Transverse colon (tissue), 4 donors: Measurements from ENCODE around the gene SIN3A. TPM values are rescaled to one million over a fixed set of nuclear protein-coding genes. Genes with fewer than 3 reads are reported as not detected.

Experiments
- DNase-seq: peaks from one replicate; pipeline ENCODE4 v3.0.0-alpha.2; 2019
- H3K27ac ChIP-seq, 4 donors: fragments of 200-600 bp; sonication (generic); 2 replicates each; pipeline ENCODE4 v1.5.1; 2016 to 2018; ENCODE audit warnings: inconsistent platforms in 4 of 4
- H3K27me3 ChIP-seq: fragments of 200-600 bp; sonication (generic); 2 replicates; pipeline ENCODE4 v1.5.1; 2017; ENCODE audit warnings: inconsistent platforms
- H3K36me3 ChIP-seq, 4 donors: fragments of 200-600 bp; sonication (generic); 2 replicates each; pipeline ENCODE4 v1.5.1; 2017 to 2019; ENCODE audit warnings: inconsistent platforms in 4 of 4
- H3K4me1 ChIP-seq, 4 donors: fragments of 200-600 bp; sonication (generic); 2 replicates each; pipeline ENCODE4 v1.5.1; 2017 to 2020; ENCODE audit warnings: inconsistent platforms in 4 of 4
- H3K4me3 ChIP-seq, 4 donors: fragments of 200-600 bp; sonication (generic); 1 replicate in 1 of 4; 2 replicates in 3 of 4; pipeline versions ENCODE4 v1.5.1 to v1.6.1; 2017 to 2019; ENCODE audit warnings: inconsistent platforms in 4 of 4
- H3K9me3 ChIP-seq, 2 donors: fragments of 200-600 bp; sonication (generic); 2 replicates each; pipeline ENCODE4 v1.5.1; 2017 to 2019; ENCODE audit warnings: inconsistent platforms in 2 of 2
- CTCF ChIP-seq, 5 experiments: fragments of 200-600 bp in 3 of 5; fragments of 450-650 bp in 2 of 5; sonication (generic) in 3 of 5; IDR thresholded peaks; 1 replicate in 2 of 5; 2 replicates in 3 of 5; pipeline ENCODE4 v1.5.1; 2016 to 2017; ENCODE audit warnings: antibody characterized with exemption in 5 of 5, inconsistent platforms in 3 of 5, mild to moderate bottlenecking in 2 of 5, moderate library complexity in 1 of 5
- EP300 ChIP-seq: sonication (generic); formaldehyde crosslinking; IDR thresholded peaks from one replicate; pipeline ENCODE4 v1.6.1; 2017; ENCODE audit warnings: antibody characterized with exemption, low read depth
- POLR2A ChIP-seq: fragments of 450-650 bp; IDR thresholded peaks from one replicate; pipeline ENCODE4 v1.6.1; 2016; ENCODE audit warnings: antibody characterized with exemption, mild to moderate bottlenecking, moderate library complexity
- POLR2AphosphoS5 ChIP-seq, 3 donors: sonication (generic); formaldehyde crosslinking; IDR thresholded peaks; one replicate each; pipeline ENCODE4 v1.6.1; 2016; ENCODE audit warnings: antibody characterized with exemption in 3 of 3
- WGBS, 2 donors: methylation state at CpG; one replicate each; pipeline ENCODE4 v1.1.5; 2018; ENCODE audit warnings: low coverage in 1 of 2; 5-methylcytosine and 5-hydroxymethylcytosine counted together
- in situ Hi-C, 4 donors: fragments of 200-750 bp; cut with MboI; loops; one replicate each; pipeline versions ENCODE4 v1.15.0 to v1.15.1; 2017; ENCODE audit warnings: low sequenced_read_pairs in 3 of 4, low pct_ligation_motif_present in 1 of 4, low pct_unique_long_range_greater_than_20kb in 1 of 4
- intact Hi-C: fragments of 100-400 bp; cut with DNase I; formaldehyde crosslinking; loops from one replicate; pipeline ENCODE4 v1.15.1; 2023; ENCODE audit warnings: low total_unique reads
- total RNA-seq, 4 donors: library from RNA; depleted of rRNA; stranded (reverse); fragments of >200 nt; gene quantifications; one replicate each; pipeline ENCODE4 v1.1.0, GENCODE V29; 2016

SIN3A gene
- total RNA-seq, 4 donors from 2014 or later, result 39.3 to 88.0 (median 72.6) TPM

GRCh38 chr15:75367006-75367405 is 84.5 kb downstream of the SIN3A start:
- intact Hi-C loops, result no loop called here
- in situ Hi-C loops, result loop anchor here in 3 of 4 donors (10.0 to 25.0 kb wide), 2 partner anchors 88 to 270 kb away; partner anchors contain the start of genes IMP3 (in 3 of the 3), SNUPN (in 3 of the 3), SNX33 (in 3 of the 3) and SIN3A (in 1 of the 3)
- H3K4me3 ChIP-seq, result no peak overlapping the region
- H3K27me3 ChIP-seq, result no peaks in the 10 kb centered on the region
- H3K9me3 ChIP-seq, result no peaks in the 10 kb centered on the region
- peaks cover 0 to 17% (median 7%) of the 10 kb centered on the region in 4 donors for H3K36me3 ChIP-seq
- H3K4me1 ChIP-seq, result peaks cover 8 to 22% (median 18%) of the 10 kb centered on the region in 4 donors
- H3K27ac ChIP-seq, result no peak overlapping the region
- no peak for DNase-seq
- TF ChIP-seq POLR2AphosphoS5 (IDR thresholded peaks at IDR 0.05) (no peak), POLR2A (no peak), CTCF (IDR thresholded peaks at IDR 0.05) (no peak), EP300 (no peak)

GRCh38 chr15:75366163-75366562 is 85.3 kb downstream of the SIN3A start:
- H3K36me3 ChIP-seq, result peaks cover 0 to 12% (median 5%) of the 10 kb centered on the region in 4 donors
- in situ Hi-C loops, result loop anchor here in 3 of 4 donors (10.0 to 25.0 kb wide), 2 partner anchors 89 to 271 kb away; partner anchors contain the start of genes IMP3 (in 3 of the 3), SNUPN (in 3 of the 3), SNX33 (in 3 of the 3) and SIN3A (in 1 of the 3)
- peaks cover 8 to 22% (median 18%) of the 10 kb centered on the region in 4 donors for H3K4me1 ChIP-seq
- H3K9me3 ChIP-seq, result no peaks in the 10 kb centered on the region
- DNase-seq, result no peak
- intact Hi-C loops, result no loop called here
- H3K27me3 ChIP-seq, result no peaks in the 10 kb centered on the region
- no peak for TF ChIP-seq CTCF (IDR thresholded peaks at IDR 0.05)
- TF ChIP-seq POLR2A, result no peak
- TF ChIP-seq POLR2AphosphoS5 (IDR thresholded peaks at IDR 0.05), result no peak
- 95 to 100% methylated on average over 1 to 3 of the region's 3 CpGs for WGBS, 2 donors
- no peak overlapping the region for H3K27ac ChIP-seq
- no peak overlapping the region for H3K4me3 ChIP-seq

GRCh38 chr15:75364881-75365280 is 86.6 kb downstream of the SIN3A start:
- Histone ChIP-seq H3K9me3 (no peaks in the 10 kb centered on the region), H3K4me1 (peaks cover 8 to 18% (median 17%) of the 10 kb centered on the region in 4 donors), H3K36me3 (peaks cover 0 to 13% (median 5%) of the 10 kb centered on the region in 4 donors), H3K4me3 (no peak overlapping the region), H3K27me3 (no peaks in the 10 kb centered on the region), H3K27ac (no peak overlapping the region)
- intact Hi-C loops (no loop called here), in situ Hi-C loops (loop anchor here in 3 of 4 donors (10.0 to 25.0 kb wide), 2 partner anchors 90 to 272 kb away; partner anchors contain the start of genes IMP3 (in 3 of the 3), SNUPN (in 3 of the 3), SNX33 (in 3 of the 3) and SIN3A (in 1 of the 3))
- 88 to 98% methylated on average over 5 to 6 of the region's 6 CpGs for WGBS, 2 donors
- TF ChIP-seq EP300 (no peak), POLR2A (no peak), CTCF (IDR thresholded peaks at IDR 0.05) (no peak), POLR2AphosphoS5 (IDR thresholded peaks at IDR 0.05) (no peak)
- no peak for DNase-seq

GRCh38 chr15:75363786-75364185 is 87.7 kb downstream of the SIN3A start:
- in situ Hi-C loops, result loop anchor here in 3 of 4 donors (10.0 to 25.0 kb wide), 2 partner anchors 91 to 274 kb away; partner anchors contain the start of genes IMP3 (in 3 of the 3), SNUPN (in 3 of the 3), SNX33 (in 3 of the 3) and SIN3A (in 1 of the 3)
- no peak for DNase-seq
- H3K27me3 ChIP-seq, result no peaks in the 10 kb centered on the region
- no peaks in the 10 kb centered on the region for H3K9me3 ChIP-seq
- no peak overlapping the region for H3K4me3 ChIP-seq
- peaks cover 0 to 7% (median 6%) of the 10 kb centered on the region in 4 donors for H3K4me1 ChIP-seq
- H3K27ac ChIP-seq, result no peak overlapping the region
- H3K36me3 ChIP-seq, result peaks cover 0 to 13% (median 5%) of the 10 kb centered on the region in 4 donors
- intact Hi-C loops, result no loop called here
- TF ChIP-seq EP300 (no peak), CTCF (IDR thresholded peaks at IDR 0.05) (no peak), POLR2A (no peak), POLR2AphosphoS5 (IDR thresholded peaks at IDR 0.05) (no peak)
- WGBS, 2 donors, result 90 to 100% methylated on average over 1 to 9 of the region's 9 CpGs
